HepG2 (cell line): ENCODE measurements around the gene IHH. TPM values are rescaled to one million over a fixed set of nuclear protein-coding genes. Genes with fewer than 3 reads are reported as not detected.
A peak's percentile ranks its signal among the peaks of the same experiment; 100 is the strongest.

Experiments
- ATF6 ChIP-seq: sonication (generic); formaldehyde crosslinking; conservative IDR thresholded peaks from 2 replicates; pipeline ENCODE4 v1.4.0; 2020; ENCODE audit warnings: missing genetic modification reagents
- BRF2 ChIP-seq: sonication (generic); formaldehyde crosslinking; IDR thresholded peaks from 2 replicates; pipeline ENCODE4 v1.8.1; 2022; ENCODE audit warnings: mild to moderate bottlenecking, missing genetic modification reagents
- CTCF ChIP-seq: sonication (generic); formaldehyde crosslinking; IDR thresholded peaks from 2 replicates; pipeline ENCODE4 v1.5.0; 2020; ENCODE audit warnings: mild to moderate bottlenecking, missing genetic modification reagents, moderate library complexity
- FOXC1 ChIP-seq: sonication (generic); formaldehyde crosslinking; IDR thresholded peaks from 2 replicates; pipeline ENCODE4 v1.8.0; 2022; ENCODE audit warnings: mild to moderate bottlenecking, missing genetic modification reagents, borderline replicate concordance
- FOXJ3 ChIP-seq: sonication (generic); formaldehyde crosslinking; IDR thresholded peaks from 2 replicates; pipeline ENCODE4 v1.4.0; 2020; ENCODE audit warnings: missing genetic modification reagents, mild to moderate bottlenecking, borderline replicate concordance
- HOMEZ ChIP-seq: IDR thresholded peaks from 2 replicates; pipeline ENCODE4 v1.6.1; 2016; ENCODE audit warnings: low read depth
- MZF1 ChIP-seq: sonication (generic); formaldehyde crosslinking; IDR thresholded peaks from 2 replicates; pipeline ENCODE4 v1.8.1; 2023; ENCODE audit warnings: mild to moderate bottlenecking, missing genetic modification reagents, borderline replicate concordance
- PITX1 ChIP-seq: sonication (generic); formaldehyde crosslinking; IDR thresholded peaks from 2 replicates; pipeline ENCODE4 v1.5.1; 2020; ENCODE audit warnings: mild to moderate bottlenecking, missing genetic modification reagents
- RBM22 ChIP-seq: fragments of 200-400 bp; formaldehyde crosslinking; optimal IDR thresholded peaks from 2 replicates; pipeline ENCODE3; 2017; ENCODE audit warnings: mild to moderate bottlenecking, low read length, moderate library complexity
- SNAPC4 ChIP-seq: sonication (generic); formaldehyde crosslinking; IDR thresholded peaks from 2 replicates; pipeline ENCODE4 v1.4.0; 2020; ENCODE audit warnings: mild to moderate bottlenecking, missing genetic modification reagents
- ZBTB42 ChIP-seq: sonication (generic); formaldehyde crosslinking; IDR thresholded peaks from 2 replicates; pipeline ENCODE4 v1.5.0; 2020; ENCODE audit warnings: mild to moderate bottlenecking, missing genetic modification reagents
- ZMYM3 ChIP-seq: sonication (generic); formaldehyde crosslinking; IDR thresholded peaks from 2 replicates; pipeline ENCODE4 v1.5.1; 2020; ENCODE audit warnings: mild to moderate bottlenecking, missing genetic modification reagents
- ZNF543 ChIP-seq: sonication (generic); formaldehyde crosslinking; IDR thresholded peaks from 2 replicates; pipeline ENCODE4 v1.4.0; 2020; ENCODE audit warnings: mild to moderate bottlenecking, missing genetic modification reagents
- ZSCAN25 ChIP-seq: sonication (generic); formaldehyde crosslinking; IDR thresholded peaks from 2 replicates; pipeline ENCODE4 v1.8.0; 2022; ENCODE audit warnings: mild to moderate bottlenecking, missing genetic modification reagents
- ZSCAN30 ChIP-seq: sonication (generic); formaldehyde crosslinking; IDR thresholded peaks from 2 replicates; pipeline ENCODE4 v1.5.0; 2020; ENCODE audit warnings: mild to moderate bottlenecking, missing genetic modification reagents
- polyA plus RNA-seq, 8 experiments: library from polyadenylated mRNA; depleted of rRNA in 3 of 8; stranded (reverse) in 7 of 8; unstranded in 1 of 8; fragments of >200 nt; fragmentation: Illumina TruSeq in 4 of 8; extraction: Trizol in 4 of 8; gene quantifications; 2 replicates each; pipeline versions ENCODE4 v1.2.1 to v1.2.3, GENCODE V29; 2011 to 2016; ENCODE audit warnings: low read depth in 4 of 8, missing spikeins in 1 of 8, mixed read lengths in 1 of 8; ENCODE audit not compliant: insufficient read depth in 1 of 8
- total RNA-seq, 5 experiments: library from RNA; depleted of rRNA; stranded (reverse); fragments of >200 nt; fragmentation: Illumina TruSeq; extraction: Trizol; gene quantifications; 2 replicates each; pipeline ENCODE4 v1.2.3, GENCODE V29; 2016; ENCODE audit warnings: low read depth in 1 of 5

Gene IHH
- total and polyA plus RNA-seq, 2 of the 13 experiments (the other 11 are each of a cell fraction or from before 2014, with no cell fraction given): 0.42 TPM; not detected in 1

- TF ChIP-seq ATF6 (CRISPR knock-in tag) (no peak), ZMYM3 (CRISPR knock-in tag) (no peak), ZNF543 (CRISPR knock-in tag) (peak; percentile 24; the same call in 1 of the 2 replicates), CTCF (CRISPR knock-in tag) (peak; percentile 49), BRF2 (CRISPR knock-in tag) (peak; percentile 79; the same call in 1 of the 2 replicates), RBM22 (no peak), ZBTB42 (CRISPR knock-in tag) (no peak; the same call in 1 of the 2 replicates), PITX1 (peak; percentile 89), MZF1 (CRISPR knock-in tag) (peak; percentile 87), FOXC1 (peak; percentile 67; the same call in 1 of the 2 replicates), ZSCAN25 (CRISPR knock-in tag) (peak; percentile 48; the same call in 1 of the 2 replicates), FOXJ3 (0 out of 2 replicates have a peak, but pooled peaks have one; percentile 29), ZSCAN30 (CRISPR knock-in tag) (no peak), HOMEZ (CRISPR knock-in tag) (no peak), SNAPC4 (CRISPR knock-in tag) (peak; percentile 32; the same call in 1 of the 2 replicates)
Measured at GRCh38 chr2:219058541-219059374, 2.0 kb downstream of the IHH start (continued).
